ENCODE measurements around the gene ARMC9. TPM values are rescaled to one million over a fixed set of nuclear protein-coding genes. Genes with fewer than 3 reads are reported as not detected.

ARMC9 gene
- total RNA-seq, 4 donors from 2014 or later = 16.8 to 47.6 (median 39.3) TPM

DNA sequence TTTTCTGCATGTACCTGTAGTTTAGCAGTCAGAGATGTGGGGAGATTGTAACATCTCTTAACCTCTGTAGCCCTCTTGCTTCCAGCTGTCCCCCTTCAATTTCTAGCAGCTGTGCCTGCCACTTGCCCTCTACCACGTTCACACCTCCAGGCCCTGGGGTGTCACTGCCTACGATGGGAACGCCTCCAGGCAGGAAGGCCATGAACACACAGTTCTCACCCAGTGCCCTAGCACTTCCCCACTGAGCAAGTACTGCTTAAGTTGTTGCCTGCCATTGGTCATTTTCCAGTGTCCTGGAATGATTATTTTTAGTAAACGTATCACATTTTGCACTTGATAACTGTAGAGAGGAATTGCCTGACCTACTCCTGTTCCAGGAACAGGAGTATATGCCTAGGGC lies 120.0 kb downstream of the ARMC9 start:
- no peak for DNase-seq
- no peaks in the 10 kb centered on the region for H3K4me1 ChIP-seq
- H3K36me3 ChIP-seq = no peaks in the 10 kb centered on the region
- no peaks in the 10 kb centered on the region for H3K9me3 ChIP-seq
- intact Hi-C loops (cut with DNase I; ENCODE audit: low total_unique reads) = no loop called here
- H3K27ac ChIP-seq = no peak overlapping the region
- no peak overlapping the region for H3K4me3 ChIP-seq
- TF ChIP-seq POLR2A (IDR thresholded peaks at IDR 0.05) = no peak
- TF ChIP-seq, protein P1, sequence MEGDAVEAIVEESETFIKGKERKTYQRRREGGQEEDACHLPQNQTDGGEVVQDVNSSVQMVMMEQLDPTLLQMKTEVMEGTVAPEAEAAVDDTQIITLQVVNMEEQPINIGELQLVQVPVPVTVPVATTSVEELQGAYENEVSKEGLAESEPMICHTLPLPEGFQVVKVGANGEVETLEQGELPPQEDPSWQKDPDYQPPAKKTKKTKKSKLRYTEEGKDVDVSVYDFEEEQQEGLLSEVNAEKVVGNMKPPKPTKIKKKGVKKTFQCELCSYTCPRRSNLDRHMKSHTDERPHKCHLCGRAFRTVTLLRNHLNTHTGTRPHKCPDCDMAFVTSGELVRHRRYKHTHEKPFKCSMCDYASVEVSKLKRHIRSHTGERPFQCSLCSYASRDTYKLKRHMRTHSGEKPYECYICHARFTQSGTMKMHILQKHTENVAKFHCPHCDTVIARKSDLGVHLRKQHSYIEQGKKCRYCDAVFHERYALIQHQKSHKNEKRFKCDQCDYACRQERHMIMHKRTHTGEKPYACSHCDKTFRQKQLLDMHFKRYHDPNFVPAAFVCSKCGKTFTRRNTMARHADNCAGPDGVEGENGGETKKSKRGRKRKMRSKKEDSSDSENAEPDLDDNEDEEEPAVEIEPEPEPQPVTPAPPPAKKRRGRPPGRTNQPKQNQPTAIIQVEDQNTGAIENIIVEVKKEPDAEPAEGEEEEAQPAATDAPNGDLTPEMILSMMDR (IDR thresholded peaks at IDR 0.05) = no peak
- no peaks in the 10 kb centered on the region for H3K27me3 ChIP-seq

DNA sequence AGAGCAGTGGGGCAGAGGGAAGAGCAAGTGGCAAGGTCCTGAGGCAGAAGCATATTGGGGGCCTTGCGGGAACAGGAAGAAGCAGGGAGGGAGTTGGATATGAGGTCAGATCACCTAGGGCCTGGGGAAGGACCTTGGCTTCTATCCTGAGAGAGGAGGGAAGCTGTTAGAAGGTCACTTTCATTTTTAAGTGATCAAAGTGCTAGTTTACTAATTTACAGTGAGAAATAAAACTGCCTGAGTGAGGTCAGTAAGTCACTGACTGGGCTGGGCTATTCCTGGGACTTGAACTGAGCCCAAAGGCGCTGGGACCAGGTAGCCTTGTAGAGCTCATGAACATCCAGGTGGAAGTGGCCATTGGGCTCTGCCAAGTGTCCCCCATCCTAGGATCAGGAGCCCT lies 120.5 kb downstream of the ARMC9 start:
- Histone ChIP-seq H3K4me3 (no peak overlapping the region), H3K36me3 (no peaks in the 10 kb centered on the region), H3K9me3 (no peaks in the 10 kb centered on the region), H3K4me1 (no peaks in the 10 kb centered on the region), H3K27ac (no peak overlapping the region), H3K27me3 (no peaks in the 10 kb centered on the region)
- no peak for DNase-seq
- intact Hi-C loops (cut with DNase I; ENCODE audit: low total_unique reads) = no loop called here
- TF ChIP-seq, protein P1 (IDR thresholded peaks at IDR 0.05) = no peak
- no peak for TF ChIP-seq POLR2A (IDR thresholded peaks at IDR 0.05)

GRCh38 chr2:231319867-231320266 lies 121.4 kb downstream of the ARMC9 start:
- Histone ChIP-seq H3K4me1 (no peaks in the 10 kb centered on the region), H3K4me3 (no peak overlapping the region), H3K36me3 (no peaks in the 10 kb centered on the region), H3K9me3 (no peaks in the 10 kb centered on the region), H3K27me3 (no peaks in the 10 kb centered on the region), H3K27ac (no peak overlapping the region)
- TF ChIP-seq POLR2A (IDR thresholded peaks at IDR 0.05) = no peak
- TF ChIP-seq, protein P1 (IDR thresholded peaks at IDR 0.05) = no peak
- DNase-seq = no peak
- intact Hi-C loops (cut with DNase I; ENCODE audit: low total_unique reads) = no loop called here

GRCh38 chr2:231321021-231321420 lies 122.6 kb downstream of the ARMC9 start:
- TF ChIP-seq, protein P1 (IDR thresholded peaks at IDR 0.05) = no peak
- TF ChIP-seq POLR2A (IDR thresholded peaks at IDR 0.05) = no peak
- H3K4me1 ChIP-seq = no peaks in the 10 kb centered on the region
- H3K27me3 ChIP-seq = no peaks in the 10 kb centered on the region
- DNase-seq = peak in 1 of 2 donors; percentile 23
- H3K4me3 ChIP-seq = no peak overlapping the region
- H3K36me3 ChIP-seq = no peaks in the 10 kb centered on the region
- no peaks in the 10 kb centered on the region for H3K9me3 ChIP-seq
- intact Hi-C loops (cut with DNase I; ENCODE audit: low total_unique reads) = no loop called here
- no peak overlapping the region for H3K27ac ChIP-seq

- Histone ChIP-seq H3K27ac (no peak overlapping the region), H3K27me3 (no peaks in the 10 kb centered on the region), H3K4me1 (no peaks in the 10 kb centered on the region), H3K4me3 (no peak overlapping the region), H3K36me3 (no peaks in the 10 kb centered on the region), H3K9me3 (no peaks in the 10 kb centered on the region)
- TF ChIP-seq, protein P1 (IDR thresholded peaks at IDR 0.05) = no peak
- TF ChIP-seq POLR2A (IDR thresholded peaks at IDR 0.05) = no peak
- DNase-seq = no peak
- intact Hi-C loops (cut with DNase I; ENCODE audit: low total_unique reads) = no loop called here
Measured at GRCh38 chr2:231321556-231322334, 123.3 kb downstream of the ARMC9 start.

Data from uterus (tissue), 4 donors.